GM21423 (cell line): ENCODE measurements around the gene SLC6A6.
"Not testable (repeated sequence)": the region's sequence is repeated elsewhere in the genome, so short reads cannot be mapped to it uniquely, and the experiment has no call there.

Experiments
- ATAC-seq: cut with Tn5 transposase; IDR thresholded peaks from one replicate; pipeline ENCODE4 v1.9.1; 2021; ENCODE audit warnings: mild to moderate bottlenecking, moderate library complexity; ENCODE audit not compliant: unreplicated experiment

The SLC6A6 gene

DNA sequence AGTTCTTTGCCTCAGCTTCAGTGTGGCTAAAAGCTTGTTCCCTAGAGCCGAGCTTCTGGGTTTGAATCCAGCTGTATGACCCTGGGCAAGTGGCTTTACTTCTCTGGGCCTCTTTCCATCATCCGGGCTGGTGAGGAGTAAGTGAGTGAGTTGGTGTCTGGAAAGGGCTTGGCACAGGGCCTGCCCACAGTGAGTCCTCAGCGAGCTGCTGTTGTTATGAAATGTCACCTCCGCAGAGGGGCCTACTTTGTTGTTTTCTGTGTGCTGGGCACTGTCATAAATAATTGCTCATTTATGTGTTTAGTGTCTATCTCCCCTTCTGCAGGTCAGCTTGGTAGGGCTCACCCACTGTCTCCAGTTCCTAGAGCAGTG is 31.7 kb downstream of the SLC6A6 start:
- ATAC-seq, result no peak

DNA sequence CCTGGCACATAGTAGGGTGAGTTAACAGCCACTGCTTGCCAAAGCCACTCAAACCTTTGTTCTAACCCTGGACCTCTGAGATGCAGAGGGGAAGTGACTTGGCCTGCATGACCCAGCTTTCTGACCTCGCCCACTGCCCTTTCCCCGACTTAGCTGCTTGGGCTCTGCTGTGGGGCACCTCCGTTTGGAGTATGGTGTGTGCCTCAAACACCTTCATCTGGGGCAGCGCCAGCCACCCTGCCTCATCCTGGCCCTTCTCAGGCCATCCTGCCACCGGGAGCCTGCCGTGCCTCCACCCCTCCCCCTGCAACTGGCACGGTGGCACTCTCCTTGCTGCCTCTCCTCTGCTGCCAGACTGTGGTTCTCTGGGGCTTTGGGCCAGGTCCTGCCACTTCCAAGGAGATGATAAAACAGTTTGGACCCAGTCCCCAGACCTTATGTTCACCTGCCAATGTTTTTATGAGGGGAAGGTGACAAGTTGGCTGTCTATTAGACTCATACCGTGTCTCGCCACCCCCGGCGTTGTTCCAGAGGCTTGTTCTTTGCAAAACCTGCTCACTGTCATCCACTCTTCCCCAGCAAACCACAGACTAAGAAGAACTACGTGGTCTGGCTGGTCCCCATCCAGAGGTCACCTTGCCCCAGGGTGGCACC is 32.2 kb downstream of the SLC6A6 start:
- ATAC-seq, result no peak

DNA sequence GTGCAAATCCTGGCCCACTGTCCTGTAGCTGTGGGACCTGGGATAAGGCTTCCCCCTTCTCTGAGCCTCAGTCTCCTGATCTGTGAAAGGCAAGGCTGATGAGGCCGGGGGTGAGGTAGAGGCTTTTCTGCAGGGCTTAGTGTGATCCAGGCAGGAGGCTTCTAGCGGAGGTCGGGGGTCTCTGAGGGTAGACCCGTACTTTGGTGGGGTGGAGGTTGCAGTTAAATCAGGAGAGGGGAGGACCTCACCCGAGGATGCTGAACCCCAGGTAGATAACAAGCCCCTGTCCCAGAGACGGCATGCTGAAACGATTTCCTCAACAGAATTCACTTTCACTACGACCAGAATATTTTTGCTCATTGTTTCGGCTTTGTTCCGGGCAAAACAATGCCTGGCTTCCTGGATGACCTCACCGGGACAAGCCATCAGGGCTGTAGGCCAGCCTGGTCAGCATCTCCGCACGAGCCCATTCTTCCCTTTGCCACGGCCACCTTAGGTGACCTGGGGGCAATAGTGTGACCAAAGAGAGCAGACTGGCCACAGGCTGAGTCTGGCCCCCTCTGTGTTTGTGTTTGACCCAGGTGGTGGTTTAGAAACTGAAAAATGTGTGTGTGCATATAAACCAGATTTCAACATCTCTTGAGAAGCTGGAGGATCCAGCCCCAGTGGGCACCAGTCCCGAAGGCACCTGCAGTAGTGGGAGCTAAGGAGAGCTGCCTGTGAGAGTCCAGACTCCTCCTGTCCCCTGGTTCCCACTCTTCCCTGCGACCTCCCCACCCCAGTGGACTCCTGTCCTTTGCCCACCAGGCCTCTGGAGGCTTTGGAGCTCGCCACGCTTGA is 33.0 kb downstream of the SLC6A6 start:
- no peak for ATAC-seq

GRCh38 chr3:14436954-14437281 is 34.5 kb downstream of the SLC6A6 start:
- no peak for ATAC-seq

- ATAC-seq, result not testable (repeated sequence)
Measured at GRCh38 chr3:14437705-14438104, 35.3 kb downstream of the SLC6A6 start.

DNA sequence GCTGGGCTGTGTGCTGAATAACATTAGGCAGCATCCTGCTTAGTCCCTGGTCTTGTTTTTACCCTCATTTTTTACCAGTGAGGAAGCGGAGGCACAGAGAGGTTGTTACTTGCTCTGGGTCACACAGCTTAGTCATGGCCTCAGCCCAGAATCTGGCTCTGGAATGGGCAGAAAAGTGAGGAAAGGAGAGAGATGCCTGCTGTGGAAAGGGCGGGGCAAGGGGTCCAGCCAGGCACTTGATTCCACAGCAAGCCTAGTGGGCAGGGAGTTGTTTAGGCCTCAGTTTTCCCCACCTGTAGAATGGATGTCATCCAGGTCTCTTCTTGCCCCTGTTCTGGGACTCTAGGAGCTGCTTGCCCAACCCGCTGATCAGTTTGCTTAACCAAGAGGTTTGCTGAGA is 35.9 kb downstream of the SLC6A6 start:
- no peak for ATAC-seq

- ATAC-seq, result no peak
Measured at GRCh38 chr3:14438929-14439328, 36.5 kb downstream of the SLC6A6 start.

DNA sequence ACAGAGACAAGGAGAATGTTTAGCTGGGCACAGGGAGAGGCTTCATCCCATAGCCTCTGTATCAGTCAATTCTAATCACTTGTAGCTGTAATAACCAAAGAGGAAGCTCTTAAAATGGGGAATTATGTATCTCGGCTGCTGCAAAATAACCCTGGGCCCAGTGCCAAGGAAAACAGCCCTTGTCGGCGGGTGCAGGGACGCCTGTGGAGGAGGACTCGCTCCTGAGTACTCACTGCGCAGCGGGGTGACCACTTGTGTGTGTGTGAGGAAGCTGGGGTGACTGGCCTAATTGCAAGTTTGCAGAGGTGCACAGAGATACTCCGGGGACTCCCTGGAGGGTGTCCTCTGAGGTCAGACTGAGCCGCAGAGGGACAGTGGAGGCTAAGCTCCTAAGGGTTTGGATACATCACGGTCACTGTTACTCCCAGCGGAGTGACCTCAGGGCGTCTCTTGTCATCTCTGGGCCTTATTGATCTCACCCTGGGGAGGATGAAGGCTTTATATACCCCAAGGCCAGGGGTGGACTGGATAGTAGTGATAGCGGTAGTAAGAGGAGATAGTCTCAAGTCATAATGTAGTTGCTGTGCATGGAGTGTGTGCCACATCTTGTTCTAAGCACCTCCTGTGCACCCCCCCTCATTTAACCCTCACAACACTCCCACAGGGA is 37.2 kb downstream of the SLC6A6 start:
- ATAC-seq, result no peak

- no peak for ATAC-seq
Measured at GRCh38 chr3:14440168-14440518, 37.7 kb downstream of the SLC6A6 start.

DNA sequence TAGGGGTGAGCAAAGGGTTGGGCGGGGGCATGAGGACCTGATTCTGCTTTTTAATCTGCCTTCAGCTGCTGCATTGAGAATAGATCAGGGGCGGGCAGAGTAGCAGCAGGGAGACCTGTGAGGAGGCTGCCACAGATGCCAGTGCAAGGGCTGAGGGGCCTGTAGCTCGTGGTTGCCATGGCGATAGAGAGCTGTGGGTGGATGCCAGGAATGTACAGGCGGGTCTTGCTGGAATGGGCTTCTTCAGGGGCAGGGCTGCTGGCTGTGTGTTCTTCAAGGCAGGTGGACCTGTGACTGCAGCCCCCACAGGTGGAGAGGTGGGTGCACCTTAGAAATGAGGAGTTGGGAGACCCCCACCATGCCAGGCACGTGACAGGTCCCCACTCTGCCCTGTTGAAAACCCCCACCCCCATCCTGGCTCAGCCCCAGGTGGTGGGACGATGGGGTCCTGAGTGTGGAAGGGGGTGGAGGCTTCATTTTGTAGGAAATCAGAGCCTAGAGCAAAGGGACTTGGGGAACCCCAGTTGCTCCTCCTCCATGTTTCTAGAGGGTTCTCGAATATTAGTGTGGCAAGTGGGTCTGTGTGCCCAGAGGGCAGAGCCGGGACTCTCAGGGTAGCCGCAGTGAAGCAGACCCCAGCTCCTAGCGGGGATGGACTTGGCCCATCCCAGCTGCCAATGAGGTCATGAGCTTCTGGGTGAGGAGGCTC is 38.3 kb downstream of the SLC6A6 start:
- ATAC-seq, result no peak

GRCh38 chr3:14441240-14441919 is 39.0 kb downstream of the SLC6A6 start:
- ATAC-seq, result no peak

- ATAC-seq, result no peak
Measured at GRCh38 chr3:14441920-14442300, 39.5 kb downstream of the SLC6A6 start.

DNA sequence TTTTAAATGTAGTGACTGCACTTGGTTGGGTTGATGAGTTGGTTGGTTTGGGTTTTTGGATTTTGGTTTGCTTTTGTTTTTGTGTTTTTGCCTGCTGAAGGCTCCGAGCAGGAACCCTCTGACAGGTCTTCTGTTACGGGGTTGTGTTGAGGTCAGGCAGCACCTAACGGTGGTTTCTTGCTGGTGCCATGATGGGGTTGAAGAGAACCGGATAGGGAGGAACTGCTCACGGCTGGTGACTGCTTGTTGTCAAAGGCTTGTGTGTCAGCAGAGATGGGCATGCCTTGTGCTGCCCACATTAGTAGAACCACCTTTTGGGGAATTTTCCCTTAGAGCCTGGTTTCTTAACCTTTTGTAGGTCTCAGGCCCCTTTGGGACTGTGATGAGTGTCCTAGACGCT is 42.0 kb downstream of the SLC6A6 start:
- no peak for ATAC-seq

GRCh38 chr3:14445773-14446172 is 43.4 kb downstream of the SLC6A6 start:
- no peak for ATAC-seq

DNA sequence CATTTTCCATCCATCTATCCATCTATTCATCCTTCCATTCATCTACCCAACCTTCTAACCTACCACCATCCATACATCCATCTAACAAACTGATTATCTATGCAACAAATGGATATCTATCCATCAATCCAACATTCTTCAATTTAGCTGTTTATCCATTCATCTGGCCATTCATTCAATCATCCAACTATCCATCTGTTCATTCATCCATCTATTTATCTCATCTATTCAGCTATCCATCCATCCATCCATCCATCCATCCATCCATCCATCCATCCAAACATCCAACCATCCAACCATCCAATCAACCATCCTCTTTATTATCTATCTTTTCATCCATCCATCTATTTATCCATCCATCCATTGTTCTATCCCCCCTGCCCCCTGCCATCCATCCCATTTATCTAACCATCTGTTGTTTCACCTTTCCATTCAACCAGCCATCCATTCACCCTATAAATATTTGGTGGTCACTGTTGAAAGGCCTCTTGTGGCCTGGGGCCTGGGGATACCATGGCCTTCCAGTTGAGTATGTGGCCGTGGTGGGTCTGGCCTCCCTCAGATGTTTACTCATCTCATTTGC is 44.7 kb downstream of the SLC6A6 start:
- ATAC-seq, result no peak

GRCh38 chr3:14448063-14448462 is 45.7 kb downstream of the SLC6A6 start:
- ATAC-seq, result no peak

DNA sequence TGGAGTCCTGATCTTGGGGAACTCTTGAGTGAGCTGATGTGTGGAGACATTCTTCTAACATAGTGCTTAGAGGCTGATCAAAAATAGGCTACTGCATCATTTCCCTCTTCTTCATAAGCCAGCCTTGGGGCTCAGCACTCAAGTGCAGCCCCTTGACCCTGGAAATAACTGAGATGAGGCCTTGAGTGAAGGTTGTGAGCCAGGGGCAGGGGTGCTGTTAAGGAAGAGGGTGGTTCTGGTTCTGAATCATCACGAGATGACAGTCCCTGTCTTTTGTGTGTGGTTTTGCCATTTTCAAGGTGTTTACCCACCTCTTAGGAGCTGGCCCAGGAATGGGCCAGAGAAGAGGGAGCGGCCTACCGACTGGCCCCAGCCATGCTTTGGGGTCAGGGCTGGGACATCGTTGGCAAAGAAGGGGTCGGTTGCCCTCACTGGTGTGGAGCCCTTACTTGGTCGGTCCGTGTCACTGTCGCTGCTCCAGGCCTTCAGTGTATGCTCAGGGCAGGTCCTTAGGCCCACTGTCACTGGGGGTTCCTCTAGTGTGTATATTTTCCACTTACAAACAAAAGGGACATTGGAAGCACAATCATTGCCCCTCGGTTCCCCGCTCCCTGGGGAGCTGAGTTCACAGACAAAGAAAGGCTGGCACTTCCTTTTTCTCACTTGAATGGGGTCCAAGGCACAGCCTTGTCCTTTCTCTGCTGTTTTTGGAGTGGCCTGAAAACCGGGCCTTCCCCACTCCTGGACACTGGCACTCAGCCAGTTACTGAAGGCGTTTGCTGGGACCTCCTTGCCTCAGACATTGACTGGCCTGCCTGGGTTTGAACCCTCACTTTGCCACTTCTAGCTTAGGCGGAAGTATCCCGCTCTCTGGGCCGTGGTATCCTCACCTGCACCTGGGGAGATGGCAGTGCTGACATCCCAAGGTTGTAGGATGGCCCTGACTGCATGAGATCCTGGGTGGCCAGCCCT is 46.6 kb downstream of the SLC6A6 start:
- no peak for ATAC-seq

DNA sequence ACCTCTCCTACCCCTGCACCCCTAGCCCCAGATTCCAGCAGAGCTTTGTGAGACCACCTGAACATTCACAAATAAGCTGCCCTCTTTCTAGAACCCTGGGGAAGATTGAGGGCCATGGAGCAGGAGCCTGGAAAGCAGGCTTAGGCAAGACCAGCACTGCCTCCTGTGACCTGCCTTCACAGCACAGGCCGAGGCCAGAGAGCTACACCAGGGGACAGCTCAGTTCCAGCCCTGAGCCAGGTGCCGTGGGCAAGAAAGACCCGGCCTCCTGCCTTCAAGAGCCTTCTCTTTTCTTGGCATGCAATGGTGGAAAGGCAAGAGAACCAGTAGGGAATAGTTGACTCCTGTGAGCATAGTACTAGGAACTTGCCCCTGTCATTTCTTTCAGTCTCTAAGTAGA is 48.1 kb downstream of the SLC6A6 start:
- ATAC-seq, result no peak

- no peak for ATAC-seq
Measured at GRCh38 chr3:14450922-14451606, 48.7 kb downstream of the SLC6A6 start.
